HEK293 (cell line): ENCODE data around the gene GCNT2.
A peak's percentile ranks its signal among the peaks of the same experiment; 100 is the strongest.

Experiments used
- CTCF ChIA-PET: fragments of 350-600 bp; formaldehyde crosslinking; extraction: SDS; loops from one replicate; lab custom pipeline; 2021; ENCODE audit warnings: antibody characterized with exemption; lab: Yijun Ruan, JAX
- POLR2A ChIA-PET: fragments of 300-600 bp; formaldehyde crosslinking; extraction: SDS; loops from one replicate; lab custom pipeline; 2020; ENCODE audit warnings: antibody characterized with exemption, inconsistent platforms; lab: Yijun Ruan, JAX
- H3K27ac ChIP-seq: fragments of 200-500 bp; sonication (Bioruptor generic); 2 replicates; pipeline ENCODE4 v1.5.1; 2014; ENCODE audit warnings: low read depth, low read length, control low read depth, inconsistent platforms; ENCODE audit errors: extremely low read depth
- H3K36me3 ChIP-seq, 2 experiments: fragments of 200-500 bp in 1 of 2; sonication (Bioruptor generic) in 1 of 2; 1 replicate in 1 of 2; 2 replicates in 1 of 2; pipeline ENCODE4 v1.5.1; 2014 to 2017; ENCODE audit warnings: inconsistent platforms in 2 of 2, low read length in 2 of 2; ENCODE audit not compliant: control insufficient read depth in 2 of 2, insufficient read depth in 1 of 2
- H3K4me1 ChIP-seq: fragments of 200-500 bp; sonication (Bioruptor generic); 2 replicates; pipeline ENCODE4 v1.5.1; 2014; ENCODE audit warnings: mild to moderate bottlenecking, low read length, inconsistent platforms; ENCODE audit not compliant: control insufficient read depth, insufficient read depth
- H3K4me3 ChIP-seq: 2 replicates; pipeline ENCODE4 v1.5.1; 2011; ENCODE audit warnings: low read depth, mild to moderate bottlenecking, control low read depth, low read length, moderate library complexity
- H3K9me3 ChIP-seq: fragments of 200-500 bp; sonication (Bioruptor generic); 2 replicates; pipeline ENCODE4 v1.5.1; 2014; ENCODE audit warnings: low read depth, low read length, inconsistent platforms; ENCODE audit not compliant: control insufficient read depth, insufficient read depth
- BCL11A ChIP-seq: fragments of 450-650 bp; formaldehyde crosslinking; IDR thresholded peaks from 2 replicates; pipeline ENCODE4 v1.5.1; 2016; ENCODE audit warnings: low read depth, missing biosample characterization, missing genetic modification characterization
- GFI1B ChIP-seq: fragments of 450-650 bp; formaldehyde crosslinking; IDR thresholded peaks from 2 replicates; pipeline ENCODE4 v1.5.1; 2016; ENCODE audit warnings: missing biosample characterization, missing genetic modification characterization
- GLIS2 ChIP-seq: fragments of 450-650 bp; formaldehyde crosslinking; IDR thresholded peaks from 2 replicates; pipeline ENCODE4 v1.5.1; 2016; ENCODE audit warnings: missing biosample characterization, missing genetic modification characterization
- SP2 ChIP-seq: fragments of 450-650 bp; formaldehyde crosslinking; IDR thresholded peaks from 2 replicates; pipeline ENCODE4 v1.5.1; 2016; ENCODE audit warnings: missing biosample characterization, missing genetic modification characterization
- SP7 ChIP-seq: fragments of 450-650 bp; formaldehyde crosslinking; IDR thresholded peaks from 2 replicates; pipeline ENCODE4 v1.5.1; 2016; ENCODE audit warnings: missing biosample characterization, missing genetic modification characterization
- ZBTB21 ChIP-seq: fragments of 450-650 bp; formaldehyde crosslinking; IDR thresholded peaks from 2 replicates; pipeline ENCODE4 v1.5.1; 2017; ENCODE audit warnings: missing biosample characterization, missing genetic modification characterization
- ZEB2 ChIP-seq: fragments of 450-650 bp; formaldehyde crosslinking; IDR thresholded peaks from 2 replicates; pipeline ENCODE4 v1.5.1; 2016; ENCODE audit warnings: missing biosample characterization, missing genetic modification characterization
- ZNF175 ChIP-seq: fragments of 450-650 bp; formaldehyde crosslinking; IDR thresholded peaks from 2 replicates; pipeline ENCODE4 v1.5.1; 2016; ENCODE audit warnings: missing biosample characterization, missing genetic modification characterization
- ZNF223 ChIP-seq: fragments of 450-650 bp; formaldehyde crosslinking; IDR thresholded peaks from 2 replicates; pipeline ENCODE4 v1.5.1; 2016; ENCODE audit warnings: missing biosample characterization, missing genetic modification characterization
- ZNF24 ChIP-seq: fragments of 450-650 bp; formaldehyde crosslinking; IDR thresholded peaks from 2 replicates; pipeline ENCODE4 v1.5.1; 2016; ENCODE audit warnings: missing biosample characterization, missing genetic modification characterization
- ZNF266 ChIP-seq: fragments of 450-650 bp; formaldehyde crosslinking; IDR thresholded peaks from 2 replicates; pipeline ENCODE4 v1.5.1; 2016; ENCODE audit warnings: missing biosample characterization, missing genetic modification characterization, low read depth
- ZNF274 ChIP-seq, 2 experiments: fragments of 200-500 bp in 1 of 2; fragments of 450-650 bp in 1 of 2; sonication (Bioruptor generic) in 1 of 2; formaldehyde crosslinking in 1 of 2; IDR thresholded peaks; 2 replicates each; pipeline versions ENCODE4 v1.5.1 to v1.6.1; 2014 to 2016; ENCODE audit warnings: borderline replicate concordance in 1 of 2, inconsistent platforms in 1 of 2, low read length in 1 of 2, missing biosample characterization in 1 of 2, missing genetic modification characterization in 1 of 2
- ZNF366 ChIP-seq: fragments of 450-650 bp; formaldehyde crosslinking; conservative IDR thresholded peaks from 2 replicates; pipeline ENCODE4 v1.5.1; 2016; ENCODE audit warnings: missing biosample characterization, missing genetic modification characterization
- ZNF394 ChIP-seq: fragments of 450-650 bp; formaldehyde crosslinking; IDR thresholded peaks from 2 replicates; pipeline ENCODE4 v1.5.1; 2016; ENCODE audit warnings: missing biosample characterization, missing genetic modification characterization, mild to moderate bottlenecking, moderate library complexity, borderline replicate concordance
- ZNF555 ChIP-seq: fragments of 450-650 bp; formaldehyde crosslinking; conservative IDR thresholded peaks from 2 replicates; pipeline ENCODE4 v1.5.1; 2017; ENCODE audit warnings: missing biosample characterization, mild to moderate bottlenecking, missing genetic modification characterization, inconsistent platforms
- ZNF558 ChIP-seq: fragments of 450-650 bp; formaldehyde crosslinking; IDR thresholded peaks from 2 replicates; pipeline ENCODE4 v1.5.1; 2016; ENCODE audit warnings: missing biosample characterization, missing genetic modification characterization
- ZNF629 ChIP-seq: fragments of 450-650 bp; formaldehyde crosslinking; IDR thresholded peaks from 2 replicates; pipeline ENCODE4 v1.5.1; 2017; ENCODE audit warnings: missing biosample characterization, missing genetic modification characterization
- ZNF843 ChIP-seq: fragments of 450-650 bp; formaldehyde crosslinking; IDR thresholded peaks from 2 replicates; pipeline ENCODE4 v1.5.1; 2016; ENCODE audit warnings: missing biosample characterization, missing genetic modification characterization
- TF ChIP-seq, protein P1 (sequence below): fragments of 450-650 bp; formaldehyde crosslinking; IDR thresholded peaks from 2 replicates; pipeline ENCODE4 v1.5.1; 2017; ENCODE audit warnings: missing biosample characterization, mild to moderate bottlenecking, missing genetic modification characterization, moderate library complexity
- TF ChIP-seq, protein P2 (sequence below): fragments of 450-650 bp; formaldehyde crosslinking; IDR thresholded peaks from 2 replicates; pipeline ENCODE4 v1.5.1; 2016; ENCODE audit warnings: missing biosample characterization, missing genetic modification characterization
- TF ChIP-seq, protein P3 (sequence below): fragments of 450-650 bp; formaldehyde crosslinking; IDR thresholded peaks from 2 replicates; pipeline ENCODE4 v1.5.1; 2017; ENCODE audit warnings: missing biosample characterization, missing genetic modification characterization

Gene GCNT2

DNA sequence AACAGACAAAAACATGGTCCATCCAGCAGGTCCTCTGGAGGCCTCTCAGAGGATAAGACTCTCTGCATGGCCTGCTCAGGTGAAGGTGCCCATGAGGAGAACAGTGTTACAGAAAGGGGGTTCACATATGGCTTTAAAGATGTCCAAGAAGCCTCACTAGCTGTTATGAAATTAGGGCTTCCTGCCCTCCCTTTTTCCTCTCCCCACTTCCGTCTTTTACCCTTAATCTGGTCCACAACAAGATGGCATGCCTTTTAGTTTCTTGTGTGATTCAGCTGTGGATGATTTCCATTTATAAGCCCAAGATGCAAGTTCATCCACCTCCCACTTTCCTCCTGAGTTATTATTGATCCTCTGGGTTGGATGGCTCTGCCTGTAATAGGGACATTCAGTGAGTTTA lies 14.0 kb downstream of the GCNT2 start (continued):
- TF ChIP-seq ZNF274 (IDR thresholded peaks at IDR 0.05; ENCODE audit: low read length) (no peak), ZNF274 (tag by site-specific recombination; IDR thresholded peaks at IDR 0.05; ENCODE audit: borderline replicate concordance) (no peak), GFI1B (tag by site-specific recombination) (no peak), ZNF558 (tag by site-specific recombination) (no peak)

DNA sequence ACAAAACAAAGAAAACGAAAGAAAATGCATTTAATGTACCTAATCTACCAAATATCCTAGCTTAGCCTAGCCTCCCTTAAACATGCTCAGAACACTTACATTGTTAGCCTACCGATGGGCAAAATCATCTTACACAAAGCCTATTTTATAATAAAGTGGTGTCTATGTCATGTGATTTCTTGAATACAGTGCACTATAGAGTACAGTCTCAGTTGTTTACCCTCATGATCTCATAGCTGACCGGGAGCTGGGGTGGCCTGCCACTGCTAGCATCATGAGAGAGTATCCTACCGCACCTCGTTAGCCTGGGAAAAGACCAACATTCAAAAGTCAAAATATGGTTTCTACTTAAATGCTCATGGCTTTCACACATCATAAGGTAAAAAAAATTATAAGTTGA lies 16.6 kb downstream of the GCNT2 start:
- ChIA-PET CTCF (no interaction called here), POLR2A (no interaction called here)
- no peak overlapping the region for H3K4me3 ChIP-seq
- H3K36me3 ChIP-seq: peaks cover 0 to 4% of the 10 kb centered on the region in 2 experiments; a peak in 1 of 3 replicates
- no peak overlapping the region for H3K27ac ChIP-seq
- no peaks in the 10 kb centered on the region for H3K9me3 ChIP-seq
- TF ChIP-seq ZNF24 (tag by site-specific recombination) (no peak), ZNF266 (tag by site-specific recombination) (no peak), ZNF629 (tag by site-specific recombination) (no peak), GLIS2 (tag by site-specific recombination) (no peak), BCL11A (tag by site-specific recombination) (no peak), ZBTB21 (tag by site-specific recombination) (no peak), ZNF175 (tag by site-specific recombination) (no peak)
- no peaks in the 10 kb centered on the region for H3K4me1 ChIP-seq

DNA sequence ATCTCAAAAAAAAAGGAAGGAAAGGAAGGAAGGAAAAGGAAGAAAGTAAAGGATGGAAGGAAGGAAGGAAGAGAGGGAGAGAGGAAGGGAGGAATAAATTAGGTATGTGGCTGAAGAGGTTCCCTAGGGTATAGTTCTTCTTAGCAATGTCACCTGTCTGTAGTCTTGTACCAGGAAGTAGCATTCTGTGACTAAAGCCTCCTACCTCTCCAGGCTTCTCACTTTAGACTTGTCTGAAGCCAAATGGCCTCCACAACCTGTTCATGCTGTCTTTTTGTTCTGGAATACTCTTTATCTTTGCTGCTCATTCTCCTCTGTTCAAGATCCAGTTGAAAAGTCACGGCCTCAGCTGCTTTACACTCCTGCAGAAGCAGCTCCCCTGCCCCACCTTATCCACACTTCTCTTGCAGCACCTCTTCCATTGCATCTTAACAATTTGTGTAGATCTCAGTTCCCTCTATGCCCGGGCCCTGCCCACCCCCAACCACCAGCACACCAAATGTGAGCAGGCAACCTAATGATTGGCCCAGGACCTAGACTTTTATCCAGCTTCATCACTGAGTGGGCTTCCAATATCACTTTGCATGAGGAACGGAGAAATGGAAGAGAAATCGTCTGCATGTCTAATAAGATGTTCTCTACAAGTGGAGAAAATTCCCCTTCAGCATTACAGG lies 19.1 kb downstream of the GCNT2 start:
- Histone ChIP-seq H3K4me1 (no peaks in the 10 kb centered on the region), H3K27ac (no peak overlapping the region), H3K36me3 (peaks cover 0 to 4% of the 10 kb centered on the region in 2 experiments; a peak in 1 of 3 replicates), H3K9me3 (no peaks in the 10 kb centered on the region), H3K4me3 (no peak overlapping the region)
- ChIA-PET POLR2A (no interaction called here), CTCF (interaction anchor here (0.7 kb wide), 1 partner anchor 46 kb away, joined by 3 read pairs; no protein-coding TSS in a partner anchor)
- TF ChIP-seq ZNF555: no peak
- peak; percentile 55 for TF ChIP-seq ZNF366

DNA sequence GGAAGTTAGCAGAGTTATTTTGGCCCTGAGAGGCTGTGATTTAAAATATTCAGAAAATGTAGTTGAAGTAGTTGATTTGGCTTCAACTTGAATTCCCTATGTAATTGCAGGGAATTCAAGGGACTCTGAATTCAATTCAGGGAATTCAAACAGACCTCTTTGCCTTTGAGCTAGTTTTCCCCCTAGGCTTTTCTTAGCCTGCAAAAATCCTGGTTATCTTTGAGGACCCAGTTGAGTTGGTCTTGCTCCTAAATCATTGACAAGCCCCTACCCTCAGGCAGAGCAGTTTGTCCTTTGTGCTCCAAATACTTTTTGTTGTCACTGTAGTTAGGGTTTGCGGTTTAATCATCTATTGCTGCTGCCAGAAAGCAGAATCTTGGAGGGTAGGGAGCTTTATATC lies 20.4 kb downstream of the GCNT2 start:
- no peaks in the 10 kb centered on the region for H3K9me3 ChIP-seq
- H3K36me3 ChIP-seq: peaks cover 0 to 4% of the 10 kb centered on the region in 2 experiments; a peak in 1 of 3 replicates
- H3K4me3 ChIP-seq: no peak overlapping the region
- ChIA-PET CTCF (no interaction called here), POLR2A (no interaction called here)
- no peaks in the 10 kb centered on the region for H3K4me1 ChIP-seq
- no peak overlapping the region for H3K27ac ChIP-seq
- TF ChIP-seq ZNF843 (tag by site-specific recombination) (no peak), ZNF394 (tag by site-specific recombination) (no peak)
- TF ChIP-seq, protein P1, sequence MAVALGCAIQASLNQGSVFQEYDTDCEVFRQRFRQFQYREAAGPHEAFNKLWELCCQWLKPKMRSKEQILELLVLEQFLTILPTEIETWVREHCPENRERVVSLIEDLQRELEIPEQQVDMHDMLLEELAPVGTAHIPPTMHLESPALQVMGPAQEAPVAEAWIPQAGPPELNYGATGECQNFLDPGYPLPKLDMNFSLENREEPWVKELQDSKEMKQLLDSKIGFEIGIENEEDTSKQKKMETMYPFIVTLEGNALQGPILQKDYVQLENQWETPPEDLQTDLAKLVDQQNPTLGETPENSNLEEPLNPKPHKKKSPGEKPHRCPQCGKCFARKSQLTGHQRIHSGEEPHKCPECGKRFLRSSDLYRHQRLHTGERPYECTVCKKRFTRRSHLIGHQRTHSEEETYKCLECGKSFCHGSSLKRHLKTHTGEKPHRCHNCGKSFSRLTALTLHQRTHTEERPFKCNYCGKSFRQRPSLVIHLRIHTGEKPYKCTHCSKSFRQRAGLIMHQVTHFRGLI: no peak

DNA sequence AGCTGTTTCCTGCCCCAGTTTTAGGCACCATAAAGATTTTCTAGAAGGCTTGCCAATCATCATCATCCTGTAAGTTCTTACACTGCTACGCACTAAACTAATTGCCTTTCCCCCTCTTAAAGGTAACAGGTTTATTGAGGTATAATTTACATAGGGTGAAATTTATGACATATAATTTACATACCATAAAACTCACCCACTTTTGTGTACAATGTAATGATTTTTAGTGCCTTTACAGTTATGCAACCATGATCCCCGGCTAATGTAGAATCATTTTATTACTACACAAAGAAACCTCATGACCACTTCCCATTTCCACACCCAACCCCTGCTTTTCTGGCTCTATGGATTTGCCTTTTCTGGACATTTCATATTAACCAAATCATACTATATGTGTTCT lies 21.1 kb downstream of the GCNT2 start:
- ChIA-PET POLR2A (no interaction called here), CTCF (no interaction called here)
- Histone ChIP-seq H3K4me3 (no peak overlapping the region), H3K4me1 (no peaks in the 10 kb centered on the region), H3K9me3 (no peaks in the 10 kb centered on the region), H3K36me3 (peaks cover 0 to 4% of the 10 kb centered on the region in 2 experiments; a peak in 1 of 3 replicates), H3K27ac (no peak overlapping the region)
- TF ChIP-seq, protein P2, sequence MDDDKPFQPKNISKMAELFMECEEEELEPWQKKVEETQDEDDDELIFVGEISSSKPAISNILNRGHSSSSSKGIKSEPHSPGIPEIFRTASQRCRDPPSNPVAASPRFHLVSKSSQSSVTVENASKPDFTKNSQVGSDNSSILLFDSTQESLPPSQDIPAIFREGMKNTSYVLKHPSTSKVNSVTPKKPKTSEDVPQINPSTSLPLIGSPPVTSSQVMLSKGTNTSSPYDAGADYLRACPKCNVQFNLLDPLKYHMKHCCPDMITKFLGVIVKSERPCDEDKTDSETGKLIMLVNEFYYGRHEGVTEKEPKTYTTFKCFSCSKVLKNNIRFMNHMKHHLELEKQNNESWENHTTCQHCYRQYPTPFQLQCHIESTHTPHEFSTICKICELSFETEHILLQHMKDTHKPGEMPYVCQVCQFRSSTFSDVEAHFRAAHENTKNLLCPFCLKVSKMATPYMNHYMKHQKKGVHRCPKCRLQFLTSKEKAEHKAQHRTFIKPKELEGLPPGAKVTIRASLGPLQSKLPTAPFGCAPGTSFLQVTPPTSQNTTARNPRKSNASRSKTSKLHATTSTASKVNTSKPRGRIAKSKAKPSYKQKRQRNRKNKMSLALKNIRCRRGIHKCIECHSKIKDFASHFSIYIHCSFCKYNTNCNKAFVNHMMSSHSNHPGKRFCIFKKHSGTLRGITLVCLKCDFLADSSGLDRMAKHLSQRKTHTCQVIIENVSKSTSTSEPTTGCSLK (tag by site-specific recombination): no peak
- TF ChIP-seq, protein P3, sequence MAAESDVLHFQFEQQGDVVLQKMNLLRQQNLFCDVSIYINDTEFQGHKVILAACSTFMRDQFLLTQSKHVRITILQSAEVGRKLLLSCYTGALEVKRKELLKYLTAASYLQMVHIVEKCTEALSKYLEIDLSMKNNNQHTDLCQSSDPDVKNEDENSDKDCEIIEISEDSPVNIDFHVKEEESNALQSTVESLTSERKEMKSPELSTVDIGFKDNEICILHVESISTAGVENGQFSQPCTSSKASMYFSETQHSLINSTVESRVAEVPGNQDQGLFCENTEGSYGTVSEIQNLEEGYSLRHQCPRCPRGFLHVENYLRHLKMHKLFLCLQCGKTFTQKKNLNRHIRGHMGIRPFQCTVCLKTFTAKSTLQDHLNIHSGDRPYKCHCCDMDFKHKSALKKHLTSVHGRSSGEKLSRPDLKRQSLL: no peak
- TF ChIP-seq ZNF223 (tag by site-specific recombination) (no peak), ZEB2 (tag by site-specific recombination) (no peak), SP2 (tag by site-specific recombination) (no peak), SP7 (tag by site-specific recombination) (peak; percentile 75)
